Left ventricle myocardium superior (tissue), 1 donor: ENCODE results near the gene PKD1L1. TPM values are rescaled to one million over a fixed set of nuclear protein-coding genes. Genes with fewer than 3 reads are reported as not detected.
"Not testable (repeated sequence)": the region's sequence is repeated elsewhere in the genome, so short reads cannot be mapped to it uniquely, and the experiment has no call there.

Experiments used
- ATAC-seq: fragments of 200-7000 bp; cut with Tn5 transposase; one replicate; pipeline ENCODE4 v1.9.1; 2020; ENCODE audit warnings: mild to moderate bottlenecking, moderate library complexity
- DNase-seq: peaks from one replicate; pipeline ENCODE4 v3.0.0-alpha.2; 2020
- intact Hi-C: fragments of 100-400 bp; cut with micrococcal nuclease; formaldehyde crosslinking; loops from one replicate; pipeline ENCODE4 v1.11.0; 2022
- total RNA-seq: library from RNA; stranded (reverse); fragmentation: NEBNext Ultra II Directional; extraction: Animal tissue kit (Norgen Biotek cat#: 25700); gene quantifications from one replicate; pipeline ENCODE4 v1.2.1, GENCODE V29; 2021
- donor health status: DM: no; HTN: yes; CAD: no; lungs with severe emphysema.

PKD1L1 gene
- total RNA-seq, 1 donor from 2014 or later: 2.8 TPM

DNA sequence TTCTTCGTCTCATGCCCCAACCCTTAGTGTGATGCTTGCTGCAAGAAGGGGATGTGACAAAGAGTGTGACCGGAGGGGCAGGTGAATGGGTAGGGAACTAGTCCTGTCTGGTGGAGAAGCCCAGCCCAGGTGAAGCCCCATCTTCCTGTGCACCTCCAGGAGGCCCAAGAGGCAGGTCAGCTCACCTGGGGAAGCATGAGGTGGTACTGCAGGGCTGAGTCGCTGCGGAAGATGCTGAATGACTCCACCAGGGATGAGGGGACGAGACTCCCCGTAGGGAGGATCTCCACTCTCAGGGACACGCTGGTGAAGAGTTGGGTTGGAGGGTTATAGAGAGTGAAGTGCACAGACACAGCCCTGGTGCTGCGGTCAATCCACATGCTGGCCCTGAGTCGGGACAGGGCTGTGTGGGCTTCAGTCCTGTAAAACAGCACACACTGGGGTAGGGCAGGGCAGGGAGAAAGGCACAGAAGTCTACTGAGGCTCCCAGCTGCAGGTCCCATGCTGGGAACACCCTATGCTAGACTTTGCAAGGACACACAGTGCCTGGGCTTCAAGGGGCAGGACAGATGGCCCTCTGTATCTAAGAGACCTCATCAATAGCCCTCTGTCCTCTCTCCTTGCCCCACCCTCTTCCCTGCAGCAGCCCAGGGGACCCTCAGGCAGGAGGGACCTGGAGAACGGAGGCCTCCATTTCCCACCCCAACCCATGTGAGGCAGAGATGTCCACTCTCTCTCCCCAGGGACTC is 136.5 kb downstream of the PKD1L1 start:
- intact Hi-C loops: no loop called here
- DNase-seq (no peak), ATAC-seq (no peak)

DNA sequence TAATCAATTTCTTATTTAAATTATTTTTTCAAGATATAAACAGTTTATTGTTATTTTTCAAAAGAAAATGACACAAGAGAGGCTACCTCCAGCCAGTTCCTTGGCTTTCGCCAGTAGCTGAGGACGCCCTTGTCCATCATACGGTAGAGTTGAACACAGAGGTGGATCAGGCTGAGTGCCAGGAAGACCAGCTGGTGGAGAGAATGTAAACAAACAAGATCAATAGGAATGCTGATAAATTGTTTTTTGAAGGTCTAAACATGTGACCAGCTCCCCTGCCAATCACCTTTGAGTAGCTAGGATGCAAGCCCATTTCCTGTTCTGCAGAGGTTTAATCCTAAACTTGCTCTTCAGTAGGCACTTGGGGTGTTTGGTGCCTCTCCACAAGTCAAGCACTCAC is 138.9 kb downstream of the PKD1L1 start:
- ATAC-seq (no peak), DNase-seq (no peak)
- intact Hi-C loops: no loop called here

DNA sequence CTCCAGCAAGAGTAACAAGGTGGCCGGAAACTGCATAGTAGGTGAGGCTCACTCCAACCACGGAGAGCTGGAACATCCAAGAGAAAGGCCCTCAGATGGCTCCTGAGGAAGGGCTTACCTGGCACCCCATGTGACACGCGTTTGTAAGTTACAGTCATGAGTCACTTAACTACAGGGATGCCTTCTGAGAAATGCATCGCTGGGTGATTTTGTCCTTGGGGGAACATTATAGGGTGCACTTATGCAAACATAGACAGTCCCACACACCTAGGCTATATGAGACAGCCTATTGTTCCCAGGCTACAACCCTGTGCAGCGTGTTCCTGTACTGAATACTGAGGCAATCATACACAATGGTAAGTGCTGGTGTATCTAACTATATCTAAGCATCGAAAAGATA is 139.9 kb downstream of the PKD1L1 start:
- intact Hi-C loops: no loop called here
- DNase-seq: no peak
- no peak for ATAC-seq

DNA sequence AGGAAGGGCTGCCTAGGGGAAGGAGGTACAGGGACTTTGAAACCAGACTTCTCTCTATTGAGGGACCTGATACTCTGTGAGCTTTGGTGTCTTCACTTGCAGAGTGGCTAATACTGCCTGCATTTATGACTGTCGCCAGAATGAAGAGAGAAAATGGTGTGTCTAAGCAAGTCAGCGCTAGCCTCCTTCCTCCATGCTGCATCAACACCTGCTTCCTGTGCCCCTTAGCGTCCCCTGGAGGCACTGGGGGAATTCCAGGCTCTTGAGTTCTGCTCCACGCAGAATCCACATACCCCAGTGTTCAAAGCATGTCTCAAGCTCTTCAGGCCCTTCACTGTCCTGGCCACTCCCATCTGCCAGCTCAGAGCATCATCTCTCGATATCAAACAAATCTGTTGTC is 140.5 kb downstream of the PKD1L1 start:
- ATAC-seq: no peak
- intact Hi-C loops: no loop called here
- no peak for DNase-seq

DNA sequence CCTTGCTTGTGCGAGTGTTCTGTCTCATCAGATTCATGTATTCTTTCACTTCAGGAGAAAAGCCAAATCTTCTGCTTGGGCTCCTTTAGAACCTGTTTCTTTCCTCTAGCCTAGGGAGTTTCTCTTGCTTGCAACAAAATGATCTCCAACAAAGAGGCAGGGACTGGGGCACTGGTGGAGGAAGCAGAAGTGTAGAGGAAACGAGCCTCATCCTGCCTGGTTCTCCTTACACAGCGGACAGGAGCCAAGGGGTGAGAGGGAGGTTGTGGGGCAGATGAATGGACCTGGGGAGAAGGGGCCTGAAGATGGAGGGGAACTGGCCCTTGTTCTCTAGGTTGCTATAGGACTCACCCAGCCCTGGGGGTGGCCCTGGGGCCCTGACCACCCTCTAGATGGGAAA is 141.1 kb downstream of the PKD1L1 start:
- intact Hi-C loops: no loop called here
- DNase-seq: no peak
- peak; percentile 65 for ATAC-seq

DNA sequence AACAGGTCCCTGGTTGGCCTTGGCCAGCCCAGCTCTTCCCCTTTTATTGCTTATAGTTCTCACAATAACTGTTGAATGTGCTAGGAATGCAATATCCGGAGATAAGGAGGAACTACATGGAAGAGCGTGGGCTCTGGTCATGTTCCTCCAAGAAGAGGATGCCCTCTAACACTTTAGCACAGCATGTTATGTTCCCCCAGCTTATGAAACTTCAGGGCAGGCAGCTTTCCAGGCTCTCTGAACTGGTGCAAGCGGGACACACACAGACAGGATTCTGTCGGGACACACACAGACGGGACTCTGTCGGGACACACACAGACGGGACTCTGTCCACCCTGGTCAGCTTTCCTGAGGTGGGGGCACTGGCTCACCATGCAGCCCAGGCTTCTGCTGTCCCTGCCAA is 141.6 kb downstream of the PKD1L1 start:
- DNase-seq (peak; percentile 68), ATAC-seq (peak; percentile 92)
- intact Hi-C loops: no loop called here

DNA sequence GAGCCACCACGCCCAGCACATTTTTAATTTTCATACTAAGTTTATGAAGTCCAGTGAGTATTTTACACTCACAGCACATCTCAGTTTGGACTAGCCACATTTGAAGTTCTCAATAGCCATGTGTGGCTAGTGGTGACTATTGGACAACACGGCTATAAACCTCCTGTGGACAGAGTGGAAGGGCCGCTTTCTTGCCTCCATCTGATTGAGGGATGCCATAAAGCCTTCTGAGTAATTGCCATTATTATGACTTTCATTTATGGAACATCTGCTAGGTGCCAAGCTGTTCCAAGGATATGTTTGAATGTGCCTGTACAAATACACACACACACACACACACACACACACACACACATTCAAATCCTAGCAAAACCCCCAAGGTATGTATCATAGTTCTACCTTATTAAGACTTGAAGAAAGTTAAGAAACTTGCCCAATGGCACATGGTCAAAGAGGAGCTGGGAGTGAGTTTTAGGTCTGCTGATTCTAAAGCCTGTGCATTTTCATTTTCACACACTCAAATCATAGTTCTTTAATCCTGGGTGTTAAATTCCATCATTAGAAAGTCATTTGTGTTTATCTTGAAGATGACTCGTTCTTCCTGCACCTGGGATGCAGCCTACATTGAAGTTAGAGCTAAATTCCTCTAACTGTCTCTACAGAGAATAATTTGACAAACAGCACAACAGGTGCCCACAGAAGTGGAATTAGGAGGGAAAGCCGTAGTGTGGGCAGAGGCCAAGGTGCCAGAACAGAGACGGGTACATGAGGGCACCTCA is 143.3 kb downstream of the PKD1L1 start:
- ATAC-seq (no peak), DNase-seq (no peak)
- intact Hi-C loops: no loop called here

DNA sequence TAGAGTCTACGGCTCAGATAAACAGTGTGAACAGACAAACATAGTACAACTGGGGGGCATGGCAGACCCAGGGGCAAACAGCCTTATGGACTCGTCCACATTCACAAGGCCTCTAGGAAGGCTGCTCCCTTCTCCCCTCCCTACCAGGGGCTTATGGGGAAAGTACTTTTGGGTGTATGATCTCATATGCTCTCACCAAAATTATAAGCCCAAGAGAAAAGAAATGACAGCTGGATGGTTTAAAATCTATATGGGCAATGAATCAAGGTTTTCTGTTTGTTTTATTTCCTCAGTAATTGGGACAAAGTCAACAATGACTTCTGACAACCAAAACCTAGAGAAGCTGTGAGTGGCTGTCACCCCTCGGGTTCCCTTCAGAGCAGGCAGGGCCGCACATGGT is 144.4 kb downstream of the PKD1L1 start:
- no peak for DNase-seq
- no peak for ATAC-seq
- intact Hi-C loops: no loop called here

DNA sequence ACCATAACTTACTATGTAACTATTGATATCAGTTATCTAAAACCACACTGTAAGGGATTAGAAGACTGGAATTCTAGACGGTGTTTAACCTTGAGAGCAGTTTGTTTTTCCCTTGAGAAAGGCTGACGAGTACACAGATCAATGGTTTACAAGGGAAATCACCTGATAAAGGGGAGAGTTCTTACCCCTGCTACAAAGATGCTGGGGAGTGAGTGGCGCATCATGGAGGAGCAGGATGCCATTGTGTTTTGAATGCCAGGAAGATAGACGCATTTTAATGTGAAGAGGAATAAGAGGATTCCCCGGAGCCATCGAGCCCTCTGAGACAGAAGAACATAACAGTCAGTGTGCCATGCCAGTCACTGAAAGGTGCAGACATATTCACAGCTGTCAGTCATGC is 145.2 kb downstream of the PKD1L1 start:
- intact Hi-C loops: no loop called here
- ATAC-seq: no peak
- no peak for DNase-seq

DNA sequence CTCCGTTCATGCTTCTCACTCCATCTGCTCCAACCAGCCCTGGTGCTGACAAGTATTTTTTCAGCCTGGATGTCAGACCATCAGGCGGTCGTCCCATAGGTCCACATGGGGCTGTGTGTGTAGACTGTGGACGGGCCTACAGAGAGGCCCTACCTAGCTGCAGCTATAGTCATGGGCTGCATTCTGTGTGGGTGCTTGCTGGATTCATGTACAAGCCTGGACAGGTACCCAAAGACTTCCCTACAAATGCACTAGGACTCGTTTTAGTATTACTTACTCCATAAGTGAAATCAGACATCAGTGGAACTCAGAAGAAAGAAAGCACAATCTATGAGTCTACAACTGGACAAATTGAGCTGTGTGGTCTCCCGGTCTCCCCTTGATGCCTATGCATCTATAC is 146.8 kb downstream of the PKD1L1 start:
- intact Hi-C loops: no loop called here
- no peak for ATAC-seq
- DNase-seq: no peak

DNA sequence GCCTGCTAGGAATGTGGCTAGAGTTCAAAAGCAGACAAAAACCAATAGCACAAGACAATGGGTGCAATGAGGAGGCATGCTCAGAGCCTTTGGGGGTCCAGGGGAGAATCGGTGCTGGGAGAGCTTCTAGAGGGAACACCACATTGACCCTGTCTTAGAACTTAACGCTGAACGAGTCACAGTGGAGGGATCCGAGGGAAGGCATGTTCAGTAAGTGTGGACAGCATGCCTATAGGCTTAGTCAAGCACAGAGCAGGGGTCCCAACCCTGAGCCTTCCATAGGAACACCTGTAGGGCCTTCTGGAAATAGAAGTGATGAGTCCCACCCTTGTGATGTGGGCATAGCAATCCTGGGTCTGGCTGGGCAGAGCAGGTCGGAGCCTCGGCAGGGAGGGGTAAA is 148.7 kb downstream of the PKD1L1 start:
- intact Hi-C loops: no loop called here

DNA sequence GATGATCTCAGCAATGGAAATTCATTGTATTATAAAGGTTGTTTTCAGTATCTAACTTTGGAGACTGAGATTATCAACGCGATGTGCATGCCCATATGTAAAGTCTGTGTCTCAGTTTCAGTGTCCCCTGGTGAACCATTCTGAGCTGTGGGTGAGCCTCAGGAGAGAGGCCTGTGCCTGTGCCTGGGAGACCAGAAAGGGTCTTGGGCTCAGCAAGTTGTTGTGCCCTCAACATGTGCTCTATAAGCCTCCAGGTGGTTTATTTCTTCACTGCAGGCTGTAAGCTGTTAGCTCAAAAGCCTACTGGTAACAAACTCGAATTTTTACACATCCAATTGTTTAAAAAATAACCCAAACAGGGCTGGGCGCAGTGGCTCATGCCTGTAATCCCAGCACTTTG is 151.9 kb downstream of the PKD1L1 start:
- intact Hi-C loops: no loop called here
- ATAC-seq (no peak), DNase-seq (no peak)

More for the DNA sequence above, 148.7 kb downstream of the PKD1L1 start:
- no peak for DNase-seq
- no peak for ATAC-seq

DNA sequence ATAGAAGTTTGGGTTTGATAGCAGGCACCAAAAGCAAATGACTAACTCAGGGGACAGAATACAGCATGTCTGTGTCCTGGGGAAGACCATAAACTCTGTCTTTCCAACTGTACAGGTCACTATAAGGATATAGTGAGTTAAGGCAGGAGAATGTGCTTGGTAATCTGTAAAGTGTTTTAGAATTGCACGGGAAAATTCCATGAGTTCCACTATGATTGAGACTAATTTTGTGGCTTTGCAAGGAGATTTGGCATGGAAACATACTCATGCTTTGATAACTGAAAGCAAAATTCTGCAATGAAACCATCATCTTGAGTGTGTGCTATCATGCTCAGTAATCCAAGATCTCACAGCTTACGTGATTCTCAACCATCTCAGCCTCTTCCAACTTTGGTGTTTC is 152.6 kb downstream of the PKD1L1 start:
- ATAC-seq: no peak
- intact Hi-C loops: no loop called here
- no peak for DNase-seq

DNA sequence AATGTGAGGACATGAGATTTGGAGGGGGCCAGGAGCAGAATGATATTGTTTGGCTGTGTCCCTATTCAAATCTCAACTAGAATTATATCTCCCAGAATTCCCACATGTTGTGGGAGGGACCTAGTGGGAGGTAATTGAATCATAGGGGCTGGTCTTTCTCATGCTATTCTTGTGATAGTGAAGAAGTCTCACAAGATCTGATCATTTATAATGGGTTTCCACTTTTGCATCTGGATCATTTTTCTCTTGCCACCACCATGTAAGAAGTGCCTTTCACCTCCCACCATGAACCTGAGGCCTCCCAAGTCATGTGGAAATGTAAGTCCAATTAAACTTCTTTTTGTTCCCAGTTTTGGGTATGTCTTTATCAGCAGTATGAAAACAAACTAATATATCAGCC is 153.1 kb downstream of the PKD1L1 start:
- intact Hi-C loops, ATAC-seq, DNase-seq: not testable (repeated sequence)

DNA sequence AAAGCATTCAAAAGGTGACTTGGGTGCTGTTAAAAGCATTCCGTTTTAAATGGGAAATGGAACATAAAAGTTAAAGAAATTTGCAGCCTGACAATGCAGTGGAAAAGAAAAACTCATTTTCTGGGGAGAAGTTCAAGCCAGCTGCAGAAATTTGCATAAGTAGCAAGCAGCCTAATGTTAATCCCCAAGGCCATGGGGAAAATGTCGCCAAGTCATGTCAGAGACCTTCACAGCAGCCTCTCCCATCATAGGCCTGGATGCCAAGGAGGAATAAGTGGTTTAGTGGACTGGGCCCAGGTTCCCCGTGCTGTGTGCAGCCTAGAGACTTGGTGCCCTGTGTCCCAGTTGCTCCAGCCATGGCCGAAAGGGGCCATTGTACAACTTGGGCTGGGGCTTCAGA is 154.2 kb downstream of the PKD1L1 start:
- intact Hi-C loops: no loop called here
- ATAC-seq (no peak), DNase-seq (no peak)

DNA sequence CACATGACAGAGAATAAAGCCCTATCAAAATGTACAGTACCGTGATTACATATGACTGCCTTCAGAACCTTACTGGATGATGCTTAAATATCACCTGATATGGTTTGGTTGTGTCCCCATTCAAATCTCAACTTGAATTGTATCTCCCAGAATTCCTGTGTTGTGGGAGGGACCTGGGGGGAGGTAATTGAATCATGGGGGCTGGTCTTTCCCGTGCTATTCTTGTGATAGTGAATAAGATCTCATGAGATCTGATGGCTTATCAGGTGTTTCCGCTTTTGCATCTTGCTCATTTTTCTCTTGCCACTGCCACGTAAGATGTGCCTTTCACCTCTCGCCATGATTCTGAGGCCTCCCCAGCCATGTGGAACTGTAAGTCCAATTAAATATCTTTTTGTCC is 155.1 kb downstream of the PKD1L1 start:
- DNase-seq, intact Hi-C loops, ATAC-seq: not testable (repeated sequence)

DNA sequence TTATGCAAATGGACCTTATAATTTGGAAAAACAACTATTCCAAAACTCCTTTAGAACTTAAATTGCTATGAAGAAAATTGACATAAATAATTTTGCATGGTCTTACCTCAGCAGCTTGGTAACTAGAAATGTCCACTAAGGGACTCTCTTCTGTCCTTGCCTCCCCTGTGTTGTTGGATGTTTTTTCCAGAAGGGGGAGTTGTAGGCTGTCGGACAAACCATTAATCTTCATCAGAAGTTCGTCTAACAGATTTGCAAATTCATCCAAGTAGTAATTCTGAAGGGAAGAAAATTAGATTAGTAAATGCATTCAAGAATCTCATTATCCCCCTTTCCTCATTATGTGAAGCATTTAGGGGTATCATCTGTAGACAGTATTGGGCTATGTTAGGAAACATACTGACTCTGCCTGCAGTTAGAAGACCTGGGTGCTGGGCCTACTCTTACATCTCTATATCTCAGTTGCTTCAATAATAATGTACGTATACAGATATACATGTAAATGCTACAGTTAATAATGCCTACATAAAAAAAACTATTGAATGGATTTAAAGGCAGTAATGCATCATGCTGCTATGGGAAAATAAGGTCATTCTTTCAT is 155.6 kb downstream of the PKD1L1 start:
- DNase-seq (no peak), ATAC-seq (peak; percentile 51)
- intact Hi-C loops: no loop called here

DNA sequence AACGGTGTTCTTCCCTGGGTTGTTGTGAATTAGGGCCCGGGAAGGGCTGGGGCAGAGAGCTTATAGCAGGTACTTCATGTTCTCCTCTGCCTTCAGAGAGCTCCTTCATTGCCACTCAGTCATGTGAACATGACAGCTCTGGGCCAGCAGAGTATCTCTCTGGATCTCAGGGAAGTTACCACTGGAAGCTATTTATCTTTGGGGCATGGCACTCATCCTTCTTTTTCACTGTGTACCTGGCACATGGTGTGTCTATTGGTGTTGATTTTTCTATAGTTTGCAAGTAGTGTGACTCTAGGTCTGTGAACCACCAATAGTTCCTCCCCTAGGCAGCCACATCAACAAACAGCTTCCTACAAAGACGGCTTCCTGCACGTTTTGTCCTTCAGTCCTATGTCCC is 156.6 kb downstream of the PKD1L1 start:
- ATAC-seq (no peak), DNase-seq (no peak)
- intact Hi-C loops: no loop called here

DNA sequence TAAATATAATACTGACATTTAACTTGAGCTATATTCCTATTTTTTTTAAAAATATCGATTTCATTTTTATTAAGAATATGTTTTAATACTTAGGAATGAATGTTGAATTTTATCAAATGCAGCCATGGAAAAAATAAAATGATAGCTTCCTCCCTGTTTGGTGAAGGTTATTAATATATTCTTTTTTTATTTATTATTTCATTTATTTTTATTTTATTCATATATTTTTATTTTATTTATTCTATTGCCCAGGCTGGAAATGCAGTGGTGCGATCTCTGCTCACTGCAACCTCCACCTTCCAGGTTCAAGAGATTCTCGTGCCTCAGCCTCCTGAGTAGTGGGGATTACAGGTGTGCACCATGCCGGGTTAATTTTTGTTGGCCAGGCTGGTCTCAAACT is 160.2 kb downstream of the PKD1L1 start:
- no peak for DNase-seq
- intact Hi-C loops: no loop called here
- no peak for ATAC-seq

DNA sequence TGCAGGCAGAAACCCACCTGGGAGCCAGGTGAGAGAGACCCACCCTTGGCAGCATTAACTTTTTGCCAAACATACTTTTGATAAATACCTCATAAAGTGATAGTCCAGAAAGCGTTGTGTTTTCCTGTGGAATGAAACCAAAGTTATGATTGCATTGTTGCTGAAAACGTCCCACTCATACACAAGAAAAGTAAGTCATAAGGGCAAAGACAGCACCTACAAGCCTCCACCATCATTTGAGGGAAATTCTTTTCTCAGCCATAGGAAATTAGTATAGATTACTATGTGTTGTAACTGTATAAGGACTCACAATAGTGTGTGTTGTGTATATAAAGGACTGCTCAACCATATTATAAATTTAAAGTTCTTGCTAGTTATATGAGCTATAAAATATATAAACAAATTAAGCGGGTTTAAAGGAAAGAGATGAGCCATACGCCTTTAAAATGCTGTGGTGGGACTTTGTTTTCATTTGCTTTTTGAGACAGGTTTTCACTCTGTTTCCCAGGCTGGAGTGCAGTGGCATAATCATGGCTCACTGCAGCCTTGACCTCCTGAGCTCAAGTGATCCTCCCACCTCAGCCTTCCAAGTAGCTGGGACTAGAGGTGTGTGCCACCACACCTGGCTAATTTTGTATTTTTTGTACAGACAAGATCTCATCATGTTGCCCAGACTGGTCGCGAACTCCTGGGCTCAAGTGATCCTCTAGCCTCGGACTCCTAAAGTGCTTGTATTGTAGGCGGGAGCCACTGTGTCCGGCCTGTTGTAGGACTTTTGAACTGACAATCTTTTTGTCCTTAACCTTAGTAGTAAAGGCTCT is 160.8 kb downstream of the PKD1L1 start:
- ATAC-seq: no peak
- intact Hi-C loops: no loop called here
- DNase-seq: no peak
